HG03066 (cell line): ENCODE measurements around the gene MRS2.

Experiments used
- ATAC-seq: cut with Tn5 transposase; IDR thresholded peaks from one replicate; pipeline ENCODE4 v1.9.1; 2021; ENCODE audit warnings: low read depth; ENCODE audit not compliant: unreplicated experiment

MRS2 gene

DNA sequence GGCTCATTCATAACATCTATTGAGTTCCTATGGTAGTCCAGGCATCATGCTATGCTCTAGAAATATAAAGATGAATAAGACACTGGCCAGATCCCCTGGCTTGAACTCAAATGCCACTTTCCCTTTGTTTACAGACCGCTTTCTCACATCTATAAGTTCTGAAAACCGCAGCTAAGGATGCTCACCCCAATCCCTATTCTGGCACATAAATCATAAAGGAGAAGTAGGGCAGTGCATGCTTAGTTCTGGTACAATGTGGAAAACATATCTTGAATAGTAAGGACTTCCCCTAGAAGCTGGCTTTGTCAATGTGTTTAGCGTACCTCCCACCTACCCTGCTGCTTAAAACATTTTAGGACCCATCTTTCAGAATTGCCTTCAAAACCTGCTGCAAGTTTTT is 26.4 kb downstream of the MRS2 start:
- no peak for ATAC-seq

DNA sequence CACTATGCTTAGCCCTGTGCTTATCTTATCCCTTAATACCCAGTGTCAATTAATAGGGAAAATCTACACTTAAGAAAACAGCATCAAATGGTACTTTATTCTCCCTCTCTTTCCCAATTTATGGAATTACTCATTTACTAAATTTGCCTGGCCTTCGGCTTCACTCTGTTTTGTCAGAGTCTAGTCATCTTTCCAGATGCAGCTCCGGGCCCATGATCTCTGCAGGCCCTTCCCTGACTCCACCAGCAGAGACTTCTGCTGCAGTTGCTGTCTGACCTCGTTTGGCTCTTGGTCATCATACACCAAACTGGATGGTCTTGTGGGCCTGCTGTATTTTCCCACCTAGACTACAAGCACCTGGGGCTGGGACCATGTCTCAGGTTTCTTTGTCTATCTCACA is 27.4 kb downstream of the MRS2 start:
- no peak for ATAC-seq

DNA sequence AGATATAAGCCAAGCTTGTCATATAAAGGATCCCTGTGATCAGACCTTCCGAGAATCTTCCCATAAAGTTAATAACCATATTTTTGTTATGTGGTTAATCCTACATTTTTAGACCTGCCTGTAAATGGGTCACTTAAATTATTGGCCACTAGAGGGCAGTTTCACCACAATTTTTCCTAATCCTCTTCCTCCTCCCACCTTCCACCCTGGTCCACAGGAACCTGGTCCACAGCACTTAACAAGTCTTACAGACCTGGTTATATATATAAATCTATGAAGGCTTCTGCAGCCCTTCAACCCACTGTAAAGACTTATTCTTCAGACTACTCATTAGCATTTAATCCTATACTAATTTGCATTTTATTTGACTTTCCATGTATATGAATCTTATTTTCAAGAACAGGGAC is 28.3 kb downstream of the MRS2 start:
- no peak for ATAC-seq

DNA sequence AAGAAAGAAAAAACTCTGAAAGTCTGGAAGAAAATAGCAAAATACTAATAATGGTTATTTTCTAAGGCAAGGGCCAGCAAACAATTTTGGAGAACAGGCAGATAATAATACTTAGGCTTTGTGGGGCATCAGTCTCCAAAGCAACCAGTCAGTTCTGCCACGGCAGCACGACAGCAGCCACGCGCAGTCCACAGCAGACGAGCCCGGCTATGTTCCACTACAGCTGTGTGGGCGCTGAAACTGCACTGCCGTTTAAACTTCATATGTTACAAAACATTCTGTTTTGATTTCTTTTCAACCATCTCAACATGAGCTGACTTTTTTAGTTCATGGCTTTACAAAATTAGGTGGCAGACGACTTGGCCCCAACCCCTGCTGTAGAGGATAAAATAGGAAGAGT is 29.9 kb downstream of the MRS2 start:
- ATAC-seq, result no peak

- ATAC-seq, result no peak
Measured at GRCh38 chr6:24436979-24437378, 34.2 kb downstream of the MRS2 start.

- ATAC-seq, result no peak
Measured at GRCh38 chr6:24439858-24440539, 37.3 kb downstream of the MRS2 start.

- no peak for ATAC-seq
Measured at GRCh38 chr6:24440897-24441598, 38.3 kb downstream of the MRS2 start.

DNA sequence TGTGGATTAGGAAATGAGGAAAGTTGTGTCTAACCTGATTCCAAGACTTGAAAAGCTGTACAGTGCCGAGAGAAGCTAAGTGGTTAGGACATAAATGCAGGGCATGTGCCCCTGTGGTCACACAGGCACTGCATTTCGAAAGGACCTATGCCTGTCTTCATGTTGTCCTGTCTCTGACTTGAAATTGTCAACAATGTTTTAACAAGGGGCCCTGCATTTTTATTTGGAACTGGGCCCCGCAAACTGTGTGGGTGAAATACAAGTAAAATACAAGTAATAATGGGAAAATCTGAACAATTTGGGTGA is 38.8 kb downstream of the MRS2 start:
- ATAC-seq, result no peak

DNA sequence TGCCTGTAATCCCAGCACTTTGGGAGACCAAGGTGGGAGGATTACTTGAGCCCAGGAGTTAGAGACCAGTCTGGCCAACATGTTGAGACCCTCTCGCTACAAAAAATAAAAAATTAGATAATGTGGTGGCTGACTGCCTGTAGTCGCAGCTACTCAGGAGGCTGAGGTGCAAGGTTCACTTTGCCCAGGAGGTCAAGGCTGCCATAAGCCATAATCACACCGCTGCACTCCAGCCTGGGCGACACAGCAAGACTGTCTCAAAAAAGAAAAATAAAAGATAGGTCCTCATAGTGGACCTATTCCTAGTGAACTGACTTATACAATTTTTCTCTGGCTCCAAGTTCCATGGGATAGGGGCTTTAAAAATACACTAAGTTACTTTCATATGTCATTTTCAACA is 41.9 kb downstream of the MRS2 start:
- ATAC-seq, result no peak

GRCh38 chr6:24445704-24446103 is 43.0 kb downstream of the MRS2 start:
- no peak for ATAC-seq

- no peak for ATAC-seq
Measured at GRCh38 chr6:24446670-24447069, 43.9 kb downstream of the MRS2 start.

- no peak for ATAC-seq
Measured at GRCh38 chr6:24448396-24448795, 45.7 kb downstream of the MRS2 start.

- no peak for ATAC-seq
Measured at GRCh38 chr6:24448828-24449525, 46.2 kb downstream of the MRS2 start.

DNA sequence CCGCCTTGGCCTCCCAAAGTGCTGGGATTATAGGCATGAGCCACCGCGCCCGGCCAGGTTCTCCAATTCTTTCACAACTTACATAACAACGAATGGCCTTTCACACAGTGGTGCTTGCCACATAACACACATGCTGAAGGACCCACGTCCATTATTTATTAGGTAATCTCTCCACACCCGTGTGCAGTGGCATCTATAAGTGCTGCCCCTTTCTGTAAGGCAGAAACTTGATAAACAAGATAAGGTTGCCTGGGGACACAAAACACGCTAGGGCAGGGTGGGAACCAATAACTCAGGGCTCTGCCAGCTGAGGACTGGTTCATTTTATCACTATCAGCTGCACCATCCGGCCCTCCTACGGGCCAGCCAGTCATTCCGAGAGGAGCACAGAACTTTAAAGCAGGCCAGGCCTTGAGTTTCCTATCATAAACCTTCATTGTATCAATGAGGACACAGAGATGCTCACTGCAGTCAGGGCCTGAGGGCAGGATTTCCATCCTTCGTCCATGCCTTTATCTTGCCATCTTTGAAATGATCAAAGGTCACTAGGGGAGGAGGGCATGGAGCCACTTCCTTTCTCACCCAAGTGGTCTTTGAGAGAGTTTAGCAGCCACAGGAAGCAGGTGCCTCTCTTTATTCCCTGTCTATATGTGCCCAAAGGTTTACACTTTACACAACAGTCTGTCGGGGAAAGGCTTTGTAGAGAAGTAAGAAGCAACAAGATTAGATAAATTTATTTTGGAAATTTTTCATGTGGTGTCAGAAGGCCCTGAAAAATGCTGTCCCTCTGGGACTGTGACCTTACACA is 49.0 kb downstream of the MRS2 start:
- no peak for ATAC-seq

DNA sequence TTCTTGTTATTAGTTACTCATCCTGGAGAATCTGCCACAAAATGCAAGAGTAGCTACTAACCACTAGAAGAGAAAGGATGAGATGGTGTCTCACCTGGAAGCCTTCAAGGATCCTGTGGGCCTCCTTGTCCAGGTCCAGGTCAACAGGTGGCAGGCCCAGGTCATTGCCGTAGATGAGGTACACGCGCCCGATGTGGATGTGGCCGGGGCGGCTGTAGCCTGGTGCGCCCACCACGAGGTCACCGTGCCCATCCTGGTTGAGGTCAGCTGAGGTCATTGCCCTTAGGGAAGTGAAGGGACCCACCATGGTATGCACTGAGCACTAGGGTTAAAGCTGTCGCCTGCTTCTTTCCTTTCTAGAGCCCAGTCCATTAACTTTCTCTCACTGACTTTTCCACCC is 51.2 kb downstream of the MRS2 start:
- no peak for ATAC-seq

GRCh38 chr6:24454452-24454851 is 51.7 kb downstream of the MRS2 start:
- ATAC-seq, result no peak

GRCh38 chr6:24455061-24455460 is 52.3 kb downstream of the MRS2 start:
- no peak for ATAC-seq

GRCh38 chr6:24458134-24458533 is 55.4 kb downstream of the MRS2 start:
- no peak for ATAC-seq

- no peak for ATAC-seq
Measured at GRCh38 chr6:24458941-24459340, 56.2 kb downstream of the MRS2 start.

GRCh38 chr6:24460966-24461365 is 58.2 kb downstream of the MRS2 start:
- no peak for ATAC-seq
